WTC11 (cell line): ENCODE results near the gene TMEM117.

Source experiments
- KAT7 ChIP-seq: sonication (generic); formaldehyde crosslinking; IDR thresholded peaks from 2 replicates; pipeline ENCODE4 v1.8.1; 2023; ENCODE audit warnings: missing genetic modification reagents, mild to moderate bottlenecking, borderline replicate concordance
- MYBL2 ChIP-seq: sonication (generic); formaldehyde crosslinking; IDR thresholded peaks from 2 replicates; pipeline ENCODE4 v1.8.1; 2023; ENCODE audit warnings: mild to moderate bottlenecking, moderate library complexity, missing genetic modification reagents
- NR2C2 ChIP-seq: sonication (generic); formaldehyde crosslinking; IDR thresholded peaks from 2 replicates; pipeline ENCODE4 v1.8.0; 2022; ENCODE audit warnings: mild to moderate bottlenecking, missing genetic modification reagents
- SP1 ChIP-seq: sonication (generic); formaldehyde crosslinking; conservative IDR thresholded peaks from 2 replicates; pipeline ENCODE4 v1.8.1; 2022; ENCODE audit warnings: missing genetic modification reagents
- TEAD1 ChIP-seq: sonication (generic); formaldehyde crosslinking; IDR thresholded peaks from 2 replicates; pipeline ENCODE4 v1.8.0; 2022; ENCODE audit warnings: mild to moderate bottlenecking, missing genetic modification reagents
- ZBTB21 ChIP-seq: sonication (generic); formaldehyde crosslinking; IDR thresholded peaks from 2 replicates; pipeline ENCODE4 v1.8.1; 2023; ENCODE audit warnings: mild to moderate bottlenecking, missing genetic modification reagents, borderline replicate concordance
- ZNF121 ChIP-seq: sonication (generic); formaldehyde crosslinking; IDR thresholded peaks from 2 replicates; pipeline ENCODE4 v1.8.0; 2023; ENCODE audit warnings: missing genetic modification reagents
- ZNF671 ChIP-seq: fragments of 250-450 bp; sonication (Bioruptor Pico); IDR thresholded peaks from 2 replicates; pipeline ENCODE4 v1.8.0; 2021; ENCODE audit warnings: mild to moderate bottlenecking
- TF ChIP-seq, protein P1 (sequence below): sonication (generic); formaldehyde crosslinking; IDR thresholded peaks from 2 replicates; pipeline ENCODE4 v1.8.0; 2022; ENCODE audit warnings: missing genetic modification reagents
- TF ChIP-seq, protein P2 (sequence below): fragments of 200-600 bp; IDR thresholded peaks from 2 replicates; pipeline ENCODE4 v1.8.0; 2022; ENCODE audit warnings: antibody characterized with exemption
- TF ChIP-seq, protein P3 (sequence below): sonication (generic); formaldehyde crosslinking; conservative IDR thresholded peaks from 2 replicates; pipeline ENCODE4 v1.8.1; 2022; ENCODE audit warnings: mild to moderate bottlenecking, missing genetic modification reagents
- TF ChIP-seq, protein P4 (sequence below): sonication (generic); formaldehyde crosslinking; IDR thresholded peaks from 2 replicates; pipeline ENCODE4 v1.8.0; 2022; ENCODE audit warnings: mild to moderate bottlenecking, missing genetic modification reagents

DNA sequence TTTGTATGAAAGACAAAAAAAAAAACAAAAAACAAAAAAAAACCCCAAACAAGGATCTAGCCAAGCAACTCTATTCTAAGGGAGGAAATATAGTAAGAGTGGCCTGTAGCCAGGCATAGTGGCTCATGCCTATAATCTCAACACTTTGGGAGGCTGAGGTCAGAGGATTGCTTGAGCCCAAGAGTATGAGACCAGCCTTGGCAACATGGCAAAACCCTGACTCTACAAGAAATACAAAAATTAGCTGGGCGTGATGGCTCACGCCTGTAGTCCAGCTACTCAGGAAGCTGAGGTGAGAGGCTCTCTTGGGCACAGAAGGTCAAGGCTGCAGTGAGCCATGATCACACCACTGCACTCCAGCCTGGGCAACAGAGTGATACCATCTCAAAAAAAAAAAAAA is 47.9 kb downstream of the TMEM117 start:
- TF ChIP-seq, protein P1, sequence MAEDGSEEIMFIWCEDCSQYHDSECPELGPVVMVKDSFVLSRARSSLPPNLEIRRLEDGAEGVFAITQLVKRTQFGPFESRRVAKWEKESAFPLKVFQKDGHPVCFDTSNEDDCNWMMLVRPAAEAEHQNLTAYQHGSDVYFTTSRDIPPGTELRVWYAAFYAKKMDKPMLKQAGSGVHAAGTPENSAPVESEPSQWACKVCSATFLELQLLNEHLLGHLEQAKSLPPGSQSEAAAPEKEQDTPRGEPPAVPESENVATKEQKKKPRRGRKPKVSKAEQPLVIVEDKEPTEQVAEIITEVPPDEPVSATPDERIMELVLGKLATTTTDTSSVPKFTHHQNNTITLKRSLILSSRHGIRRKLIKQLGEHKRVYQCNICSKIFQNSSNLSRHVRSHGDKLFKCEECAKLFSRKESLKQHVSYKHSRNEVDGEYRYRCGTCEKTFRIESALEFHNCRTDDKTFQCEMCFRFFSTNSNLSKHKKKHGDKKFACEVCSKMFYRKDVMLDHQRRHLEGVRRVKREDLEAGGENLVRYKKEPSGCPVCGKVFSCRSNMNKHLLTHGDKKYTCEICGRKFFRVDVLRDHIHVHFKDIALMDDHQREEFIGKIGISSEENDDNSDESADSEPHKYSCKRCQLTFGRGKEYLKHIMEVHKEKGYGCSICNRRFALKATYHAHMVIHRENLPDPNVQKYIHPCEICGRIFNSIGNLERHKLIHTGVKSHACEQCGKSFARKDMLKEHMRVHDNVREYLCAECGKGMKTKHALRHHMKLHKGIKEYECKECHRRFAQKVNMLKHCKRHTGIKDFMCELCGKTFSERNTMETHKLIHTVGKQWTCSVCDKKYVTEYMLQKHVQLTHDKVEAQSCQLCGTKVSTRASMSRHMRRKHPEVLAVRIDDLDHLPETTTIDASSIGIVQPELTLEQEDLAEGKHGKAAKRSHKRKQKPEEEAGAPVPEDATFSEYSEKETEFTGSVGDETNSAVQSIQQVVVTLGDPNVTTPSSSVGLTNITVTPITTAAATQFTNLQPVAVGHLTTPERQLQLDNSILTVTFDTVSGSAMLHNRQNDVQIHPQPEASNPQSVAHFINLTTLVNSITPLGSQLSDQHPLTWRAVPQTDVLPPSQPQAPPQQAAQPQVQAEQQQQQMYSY (CRISPR knock-in tag) = no peak
- TF ChIP-seq, protein P2, sequence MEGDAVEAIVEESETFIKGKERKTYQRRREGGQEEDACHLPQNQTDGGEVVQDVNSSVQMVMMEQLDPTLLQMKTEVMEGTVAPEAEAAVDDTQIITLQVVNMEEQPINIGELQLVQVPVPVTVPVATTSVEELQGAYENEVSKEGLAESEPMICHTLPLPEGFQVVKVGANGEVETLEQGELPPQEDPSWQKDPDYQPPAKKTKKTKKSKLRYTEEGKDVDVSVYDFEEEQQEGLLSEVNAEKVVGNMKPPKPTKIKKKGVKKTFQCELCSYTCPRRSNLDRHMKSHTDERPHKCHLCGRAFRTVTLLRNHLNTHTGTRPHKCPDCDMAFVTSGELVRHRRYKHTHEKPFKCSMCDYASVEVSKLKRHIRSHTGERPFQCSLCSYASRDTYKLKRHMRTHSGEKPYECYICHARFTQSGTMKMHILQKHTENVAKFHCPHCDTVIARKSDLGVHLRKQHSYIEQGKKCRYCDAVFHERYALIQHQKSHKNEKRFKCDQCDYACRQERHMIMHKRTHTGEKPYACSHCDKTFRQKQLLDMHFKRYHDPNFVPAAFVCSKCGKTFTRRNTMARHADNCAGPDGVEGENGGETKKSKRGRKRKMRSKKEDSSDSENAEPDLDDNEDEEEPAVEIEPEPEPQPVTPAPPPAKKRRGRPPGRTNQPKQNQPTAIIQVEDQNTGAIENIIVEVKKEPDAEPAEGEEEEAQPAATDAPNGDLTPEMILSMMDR = no peak
- TF ChIP-seq, protein P3, sequence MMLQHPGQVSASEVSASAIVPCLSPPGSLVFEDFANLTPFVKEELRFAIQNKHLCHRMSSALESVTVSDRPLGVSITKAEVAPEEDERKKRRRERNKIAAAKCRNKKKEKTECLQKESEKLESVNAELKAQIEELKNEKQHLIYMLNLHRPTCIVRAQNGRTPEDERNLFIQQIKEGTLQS (CRISPR knock-in tag) = no peak
- TF ChIP-seq SP1 (CRISPR knock-in tag) = no peak
- no peak for TF ChIP-seq NR2C2 (CRISPR knock-in tag)
- no peak for TF ChIP-seq ZBTB21
- no peak for TF ChIP-seq TEAD1 (CRISPR knock-in tag)
- TF ChIP-seq, protein P4, sequence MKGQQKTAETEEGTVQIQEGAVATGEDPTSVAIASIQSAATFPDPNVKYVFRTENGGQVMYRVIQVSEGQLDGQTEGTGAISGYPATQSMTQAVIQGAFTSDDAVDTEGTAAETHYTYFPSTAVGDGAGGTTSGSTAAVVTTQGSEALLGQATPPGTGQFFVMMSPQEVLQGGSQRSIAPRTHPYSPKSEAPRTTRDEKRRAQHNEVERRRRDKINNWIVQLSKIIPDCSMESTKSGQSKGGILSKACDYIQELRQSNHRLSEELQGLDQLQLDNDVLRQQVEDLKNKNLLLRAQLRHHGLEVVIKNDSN = no peak
- no peak for TF ChIP-seq ZNF121 (CRISPR knock-in tag)
- no peak for TF ChIP-seq KAT7 (CRISPR knock-in tag)
- TF ChIP-seq ZNF671 = no peak
- TF ChIP-seq MYBL2 (CRISPR knock-in tag) = no peak
